ENCODE results near the gene USH1G.
"Not testable (repeated sequence)": the region's sequence is repeated elsewhere in the genome, so short reads cannot be mapped to it uniquely, and the experiment has no call there.

Gene USH1G

DNA sequence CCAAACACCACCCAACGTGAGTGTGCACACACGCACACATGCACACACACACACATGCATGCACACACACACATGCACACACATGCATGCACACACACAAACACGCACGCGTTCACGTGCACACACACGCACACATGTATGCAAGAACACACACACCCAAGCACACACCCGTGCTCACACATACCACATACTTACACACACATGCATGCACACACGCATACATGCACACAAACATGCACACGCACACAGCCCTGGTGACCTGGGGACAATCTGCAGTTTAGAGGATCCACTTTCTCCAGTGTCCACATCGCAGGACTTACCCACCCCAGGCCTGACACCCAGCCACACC is 6.2 kb downstream of the USH1G start:
- WGBS, 2 experiments (ENCODE audit: insufficient coverage in 2 of 2), result 88 to 96% methylated on average over 9 to 10 of the region's 11 CpGs
- Histone ChIP-seq H3K36me3 (ENCODE audit: control insufficient read depth, insufficient read depth, low read length) (no peaks in the 10 kb centered on the region), H3K4me3 (ENCODE audit: extremely low read depth, insufficient read depth, low read length, poor library complexity, severe bottlenecking) (no peak overlapping the region), H3K4me1 (ENCODE audit: control insufficient read depth, insufficient read depth, low read length, poor library complexity, severe bottlenecking) (no peaks in the 10 kb centered on the region), H3K27ac (ENCODE audit: low read depth, low read length, severe bottlenecking) (no peak overlapping the region), H3K9me3 (ENCODE audit: control insufficient read depth, low read length) (no peaks in the 10 kb centered on the region)

DNA sequence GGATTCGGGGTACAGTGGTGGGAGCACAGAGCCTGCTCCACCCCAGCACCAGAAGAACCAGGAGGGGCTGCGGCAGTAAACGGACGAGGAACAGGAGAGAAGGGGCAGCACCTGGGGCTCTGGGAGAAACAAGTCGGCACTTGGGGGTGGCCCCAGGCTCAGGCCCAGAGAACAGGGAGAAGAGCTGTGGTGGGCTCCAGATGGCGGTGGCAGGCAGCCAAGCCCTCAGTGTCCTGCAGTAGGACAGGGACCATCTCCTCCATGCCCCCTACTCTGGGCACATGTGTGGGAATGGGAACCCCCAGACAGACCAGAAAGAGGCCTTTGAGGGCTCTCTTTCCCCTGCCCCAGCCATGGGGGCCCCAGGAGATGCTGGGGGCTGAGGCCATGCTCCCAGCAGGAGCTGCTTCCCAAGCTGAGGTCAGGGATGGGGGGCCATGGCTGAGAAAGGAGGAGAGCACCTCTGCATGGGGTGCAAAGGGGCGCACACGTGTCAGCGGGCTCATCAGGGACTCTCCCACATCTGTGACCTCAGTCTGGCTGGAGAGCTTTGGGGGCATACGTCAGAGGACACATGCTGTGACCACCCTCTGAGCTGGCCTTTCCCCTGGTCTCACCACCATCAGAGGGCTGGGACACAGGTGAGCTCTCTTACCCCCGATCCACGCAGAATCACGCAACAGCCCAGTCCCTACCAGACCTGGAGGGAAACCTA is 6.8 kb downstream of the USH1G start:
- H3K9me3 ChIP-seq (ENCODE audit: control insufficient read depth, low read length), result no peaks in the 10 kb centered on the region
- no peak overlapping the region for H3K27ac ChIP-seq (ENCODE audit: low read depth, low read length, severe bottlenecking)
- WGBS, 2 experiments (ENCODE audit: insufficient coverage in 2 of 2), result 86 to 95% methylated on average over 12 of the region's 13 CpGs
- H3K36me3 ChIP-seq (ENCODE audit: control insufficient read depth, insufficient read depth, low read length), result no peaks in the 10 kb centered on the region
- H3K4me1 ChIP-seq (ENCODE audit: control insufficient read depth, insufficient read depth, low read length, poor library complexity, severe bottlenecking), result no peaks in the 10 kb centered on the region
- H3K4me3 ChIP-seq (ENCODE audit: extremely low read depth, insufficient read depth, low read length, poor library complexity, severe bottlenecking), result no peak overlapping the region

DNA sequence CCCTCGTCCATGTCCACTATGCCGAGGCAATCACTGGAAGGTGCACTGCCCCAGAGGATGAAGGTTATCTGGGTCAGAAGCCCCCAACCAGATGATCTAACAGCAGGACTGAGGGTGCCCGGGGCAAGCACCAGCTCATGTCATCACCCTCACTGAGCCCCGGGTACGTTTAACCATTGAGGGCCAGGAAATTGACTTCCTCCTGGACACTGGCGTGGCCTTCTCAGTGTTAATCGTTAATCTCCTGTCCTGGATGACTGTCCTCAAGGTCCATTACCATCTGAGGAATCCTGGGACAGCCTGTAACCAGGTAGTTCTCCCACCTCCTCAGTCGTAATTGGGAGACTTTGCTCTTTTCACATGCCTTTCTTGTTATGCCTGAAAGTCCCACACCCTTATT is 11.6 kb downstream of the USH1G start:
- H3K4me1 ChIP-seq (ENCODE audit: control insufficient read depth, insufficient read depth, low read length, poor library complexity, severe bottlenecking); H3K4me3 ChIP-seq (ENCODE audit: extremely low read depth, insufficient read depth, low read length, poor library complexity, severe bottlenecking); H3K9me3 ChIP-seq (ENCODE audit: control insufficient read depth, low read length); H3K27ac ChIP-seq (ENCODE audit: low read depth, low read length, severe bottlenecking); H3K36me3 ChIP-seq (ENCODE audit: control insufficient read depth, insufficient read depth, low read length): not testable (repeated sequence)
- WGBS, 2 experiments (ENCODE audit: insufficient coverage in 2 of 2), result 88 to 95% methylated on average over 3 to 7 of the region's 8 CpGs

DNA sequence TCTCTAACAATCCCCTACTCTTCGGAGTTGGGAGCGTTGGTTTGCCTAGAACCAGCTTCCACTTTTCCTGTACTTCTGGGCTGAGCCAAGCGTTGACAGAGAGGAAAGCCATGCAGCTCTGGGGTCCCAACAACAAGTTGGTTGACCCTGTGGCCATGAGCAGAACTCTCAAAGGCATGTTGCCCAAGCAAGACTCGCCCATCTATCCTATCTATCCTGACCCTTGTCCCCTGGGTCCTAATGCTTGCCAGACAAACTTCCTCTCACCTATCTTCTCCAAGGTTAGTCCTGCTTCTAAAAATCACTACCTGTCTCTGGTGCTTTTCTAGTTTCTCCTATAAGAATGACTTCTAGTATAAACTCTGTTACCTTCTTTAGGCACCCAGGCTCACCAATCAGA is 14.0 kb downstream of the USH1G start:
- H3K27ac ChIP-seq (ENCODE audit: low read depth, low read length, severe bottlenecking); H3K9me3 ChIP-seq (ENCODE audit: control insufficient read depth, low read length); H3K4me3 ChIP-seq (ENCODE audit: extremely low read depth, insufficient read depth, low read length, poor library complexity, severe bottlenecking); H3K36me3 ChIP-seq (ENCODE audit: control insufficient read depth, insufficient read depth, low read length); H3K4me1 ChIP-seq (ENCODE audit: control insufficient read depth, insufficient read depth, low read length, poor library complexity, severe bottlenecking): not testable (repeated sequence)
- WGBS, 2 experiments (ENCODE audit: insufficient coverage in 2 of 2), result 63 to 68% methylated on average over 4 of the region's 4 CpGs

DNA sequence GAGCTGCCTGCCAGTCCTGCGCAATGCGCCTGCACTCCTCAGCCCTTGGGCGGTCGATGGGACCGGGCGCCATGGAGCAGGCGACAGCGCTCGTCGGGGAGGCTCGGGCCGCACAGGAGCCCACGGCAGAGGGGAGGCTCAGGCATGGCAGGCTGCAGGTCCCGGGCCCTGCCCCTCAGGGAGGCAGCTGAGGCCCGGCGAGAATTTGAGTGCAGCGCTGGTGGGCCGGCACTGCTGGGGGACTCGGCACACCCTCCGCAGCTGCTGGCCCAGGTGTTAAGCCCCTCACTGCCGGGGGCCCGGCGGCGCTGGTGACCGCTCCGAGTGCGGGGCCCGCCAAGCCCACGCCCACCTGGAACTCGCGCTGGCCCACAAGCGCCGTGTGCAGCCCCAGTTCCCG is 16.0 kb downstream of the USH1G start:
- Histone ChIP-seq H3K36me3 (ENCODE audit: control insufficient read depth, insufficient read depth, low read length) (no peaks in the 10 kb centered on the region), H3K4me3 (ENCODE audit: extremely low read depth, insufficient read depth, low read length, poor library complexity, severe bottlenecking) (no peak overlapping the region), H3K4me1 (ENCODE audit: control insufficient read depth, insufficient read depth, low read length, poor library complexity, severe bottlenecking) (no peaks in the 10 kb centered on the region), H3K27ac (ENCODE audit: low read depth, low read length, severe bottlenecking) (no peak overlapping the region), H3K9me3 (ENCODE audit: control insufficient read depth, low read length) (no peaks in the 10 kb centered on the region)
- WGBS, 2 experiments (ENCODE audit: insufficient coverage in 2 of 2), result 97 to 98% methylated on average over 14 to 34 of the region's 34 CpGs

DNA sequence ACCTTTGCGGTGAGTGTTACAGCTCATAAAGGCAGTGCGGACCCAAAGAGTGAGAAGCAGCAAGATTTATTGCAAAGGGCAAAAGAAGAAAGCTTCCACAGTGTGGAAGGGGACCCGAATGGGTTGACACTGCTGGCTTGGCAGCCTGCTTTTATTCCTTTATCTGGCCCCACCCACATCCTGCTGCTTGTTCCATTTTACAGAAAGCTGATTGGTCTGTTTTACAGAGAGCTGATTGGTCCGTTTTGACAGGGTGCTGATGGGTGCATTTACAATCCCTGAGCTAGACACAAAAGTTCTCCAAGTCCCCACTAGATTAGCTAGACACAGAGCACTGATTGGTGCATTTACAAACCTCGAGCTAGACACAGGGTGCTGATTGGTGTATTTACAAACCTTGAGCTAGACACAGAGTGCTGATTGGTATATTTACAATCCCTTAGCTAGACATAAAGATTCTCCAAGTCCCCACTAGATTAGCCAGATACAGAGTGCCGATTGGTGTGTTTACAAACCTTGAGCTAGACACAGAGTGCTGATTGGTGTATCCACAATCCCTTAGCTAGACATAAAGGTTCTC is 16.8 kb downstream of the USH1G start:
- H3K9me3 ChIP-seq (ENCODE audit: control insufficient read depth, low read length); H3K4me1 ChIP-seq (ENCODE audit: control insufficient read depth, insufficient read depth, low read length, poor library complexity, severe bottlenecking); H3K36me3 ChIP-seq (ENCODE audit: control insufficient read depth, insufficient read depth, low read length); H3K4me3 ChIP-seq (ENCODE audit: extremely low read depth, insufficient read depth, low read length, poor library complexity, severe bottlenecking); H3K27ac ChIP-seq (ENCODE audit: low read depth, low read length, severe bottlenecking): not testable (repeated sequence)
- 88 to 95% methylated on average over 3 to 6 of the region's 6 CpGs for WGBS, 2 experiments (ENCODE audit: insufficient coverage in 2 of 2)

DNA sequence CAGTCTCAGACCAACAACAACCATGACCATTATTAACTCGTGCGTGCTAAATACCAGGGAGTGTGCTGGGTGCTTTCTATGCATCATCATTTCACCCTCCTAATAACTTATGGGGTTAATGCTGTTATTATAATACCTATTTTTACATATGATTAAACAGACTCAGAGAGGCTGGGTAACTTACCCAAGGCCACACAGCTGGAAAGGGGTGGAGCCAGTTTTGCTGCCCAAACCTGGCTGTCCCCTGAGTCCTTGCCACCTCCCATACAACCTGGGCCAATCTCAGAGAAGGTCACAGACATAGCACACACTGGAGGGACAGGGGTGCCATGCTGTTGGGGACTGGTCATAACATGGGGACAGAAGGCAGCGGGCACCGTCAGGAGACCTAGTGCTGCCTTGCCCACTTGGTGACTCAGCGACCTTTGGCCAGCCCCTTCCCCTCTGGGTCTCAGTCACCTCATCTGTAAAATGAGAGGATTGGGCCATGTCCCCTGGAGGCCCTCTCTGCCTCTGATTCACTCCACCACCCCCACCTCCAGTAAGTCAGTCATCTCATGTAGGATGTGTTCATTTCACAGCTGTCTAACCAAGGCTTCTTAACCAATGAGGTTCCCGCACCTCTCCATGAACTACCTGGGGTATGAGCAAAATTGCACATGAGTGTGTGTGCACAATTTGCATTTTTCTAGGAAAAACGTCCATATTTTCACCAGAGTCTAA is 18.2 kb downstream of the USH1G start:
- Histone ChIP-seq H3K9me3 (ENCODE audit: control insufficient read depth, low read length) (no peaks in the 10 kb centered on the region), H3K4me3 (ENCODE audit: extremely low read depth, insufficient read depth, low read length, poor library complexity, severe bottlenecking) (no peak overlapping the region), H3K27ac (ENCODE audit: low read depth, low read length, severe bottlenecking) (no peak overlapping the region), H3K4me1 (ENCODE audit: control insufficient read depth, insufficient read depth, low read length, poor library complexity, severe bottlenecking) (no peaks in the 10 kb centered on the region), H3K36me3 (ENCODE audit: control insufficient read depth, insufficient read depth, low read length) (no peaks in the 10 kb centered on the region)
- WGBS, 2 experiments (ENCODE audit: insufficient coverage in 2 of 2), result 74 to 82% methylated on average over 2 to 4 of the region's 7 CpGs

DNA sequence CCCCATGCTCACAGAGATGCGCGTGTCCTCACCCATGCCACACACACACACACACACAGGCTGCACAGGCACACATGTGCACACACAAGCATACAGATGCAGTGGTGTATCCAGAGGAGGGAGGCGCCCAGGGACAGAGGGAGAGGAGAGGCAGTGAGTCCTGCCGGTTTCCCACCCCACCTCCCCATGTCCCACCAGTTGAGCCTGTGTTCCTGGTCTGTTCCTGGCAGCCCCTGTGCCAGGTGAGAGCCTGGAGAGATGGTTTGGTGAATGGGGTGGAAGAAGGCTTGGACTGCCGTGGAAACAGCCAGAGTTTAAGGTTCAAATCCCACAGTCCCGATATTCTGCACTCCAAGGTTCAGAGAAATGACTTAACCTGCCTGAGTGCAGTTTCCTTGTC is 19.4 kb downstream of the USH1G start:
- Histone ChIP-seq H3K9me3 (ENCODE audit: control insufficient read depth, low read length) (no peaks in the 10 kb centered on the region), H3K27ac (ENCODE audit: low read depth, low read length, severe bottlenecking) (no peak overlapping the region), H3K4me3 (ENCODE audit: extremely low read depth, insufficient read depth, low read length, poor library complexity, severe bottlenecking) (no peak overlapping the region), H3K4me1 (ENCODE audit: control insufficient read depth, insufficient read depth, low read length, poor library complexity, severe bottlenecking) (no peaks in the 10 kb centered on the region), H3K36me3 (ENCODE audit: control insufficient read depth, insufficient read depth, low read length) (no peaks in the 10 kb centered on the region)
- 53 to 94% methylated on average over 2 of the region's 6 CpGs for WGBS, 2 experiments (ENCODE audit: insufficient coverage in 2 of 2)

DNA sequence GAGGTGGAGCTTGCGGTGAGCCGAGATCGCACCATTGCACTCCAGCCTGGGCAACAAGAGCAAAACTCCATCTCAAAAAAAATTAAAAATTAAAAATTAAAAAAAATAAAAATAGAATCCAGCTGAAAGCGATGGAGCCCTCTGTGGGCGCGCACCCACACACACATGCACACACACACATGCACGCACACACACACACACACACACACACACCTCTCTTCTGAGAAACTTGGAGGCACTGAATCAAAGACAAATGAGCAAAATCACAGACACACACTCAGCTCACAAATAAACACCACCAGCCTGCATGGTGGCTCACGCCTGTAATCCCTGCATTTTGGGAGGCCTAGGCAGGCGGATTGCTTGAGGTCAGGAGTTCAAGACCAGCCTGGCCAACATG is 20.0 kb downstream of the USH1G start:
- Histone ChIP-seq H3K4me1 (ENCODE audit: control insufficient read depth, insufficient read depth, low read length, poor library complexity, severe bottlenecking) (no peaks in the 10 kb centered on the region), H3K36me3 (ENCODE audit: control insufficient read depth, insufficient read depth, low read length) (no peaks in the 10 kb centered on the region), H3K27ac (ENCODE audit: low read depth, low read length, severe bottlenecking) (no peak overlapping the region), H3K4me3 (ENCODE audit: extremely low read depth, insufficient read depth, low read length, poor library complexity, severe bottlenecking) (no peak overlapping the region), H3K9me3 (ENCODE audit: control insufficient read depth, low read length) (no peaks in the 10 kb centered on the region)
- WGBS, 2 experiments (ENCODE audit: insufficient coverage in 2 of 2), result 84 to 97% methylated on average over 5 to 6 of the region's 9 CpGs

DNA sequence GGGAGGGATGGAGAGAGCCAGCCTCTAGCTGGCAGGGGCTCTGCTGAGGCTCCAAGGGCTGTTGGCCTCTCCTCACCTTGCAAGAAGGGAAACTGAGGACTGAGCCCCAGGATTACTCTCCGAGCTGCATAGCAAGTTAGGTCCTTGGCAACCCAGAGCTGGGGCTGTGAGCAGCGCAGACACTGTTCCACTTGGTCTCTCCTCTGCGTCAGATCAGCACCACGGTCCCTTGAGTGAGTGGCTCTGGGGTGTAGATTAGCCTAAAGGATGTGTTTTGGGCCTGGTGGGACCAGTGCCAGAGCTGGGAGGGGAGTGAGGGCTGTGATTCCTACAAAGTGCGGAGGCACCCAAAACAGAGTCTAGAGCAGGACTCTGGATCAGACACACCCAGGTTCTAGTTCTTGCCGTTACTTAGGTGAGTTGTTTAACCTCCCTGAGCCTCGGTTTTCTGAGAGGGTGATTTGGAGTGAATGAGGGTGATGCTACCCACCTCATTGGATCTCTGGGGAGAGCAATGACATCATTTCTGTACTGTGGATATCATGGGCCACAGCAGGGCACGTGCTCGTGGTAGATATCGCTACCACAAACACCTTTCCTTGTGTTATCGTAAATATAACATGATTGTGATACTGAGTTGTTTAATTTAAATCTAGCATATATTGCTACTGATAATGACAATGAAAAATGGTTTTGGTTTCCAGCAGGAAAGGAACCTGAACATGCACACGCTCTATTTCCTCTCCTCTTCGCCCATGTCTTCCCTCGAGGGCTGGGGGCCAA is 21.5 kb downstream of the USH1G start:
- H3K27ac ChIP-seq (ENCODE audit: low read depth, low read length, severe bottlenecking), result no peak overlapping the region
- H3K9me3 ChIP-seq (ENCODE audit: control insufficient read depth, low read length), result no peaks in the 10 kb centered on the region
- H3K4me1 ChIP-seq (ENCODE audit: control insufficient read depth, insufficient read depth, low read length, poor library complexity, severe bottlenecking), result no peaks in the 10 kb centered on the region
- no peak overlapping the region for H3K4me3 ChIP-seq (ENCODE audit: extremely low read depth, insufficient read depth, low read length, poor library complexity, severe bottlenecking)
- 83 to 93% methylated on average over 9 to 10 of the region's 14 CpGs for WGBS, 2 experiments (ENCODE audit: insufficient coverage in 2 of 2)
- no peaks in the 10 kb centered on the region for H3K36me3 ChIP-seq (ENCODE audit: control insufficient read depth, insufficient read depth, low read length)
